Measurements from ENCODE around the gene TMEM218. TPM values are rescaled to one million over a fixed set of nuclear protein-coding genes. Genes with fewer than 3 reads are reported as not detected.
A peak's percentile ranks its signal among the peaks of the same experiment; 100 is the strongest.
"Not testable (repeated sequence)": the region's sequence is repeated elsewhere in the genome, so short reads cannot be mapped to it uniquely, and the experiment has no call there.

Gene TMEM218
- total RNA-seq, 1 donor from 2014 or later: 6.7 TPM

DNA sequence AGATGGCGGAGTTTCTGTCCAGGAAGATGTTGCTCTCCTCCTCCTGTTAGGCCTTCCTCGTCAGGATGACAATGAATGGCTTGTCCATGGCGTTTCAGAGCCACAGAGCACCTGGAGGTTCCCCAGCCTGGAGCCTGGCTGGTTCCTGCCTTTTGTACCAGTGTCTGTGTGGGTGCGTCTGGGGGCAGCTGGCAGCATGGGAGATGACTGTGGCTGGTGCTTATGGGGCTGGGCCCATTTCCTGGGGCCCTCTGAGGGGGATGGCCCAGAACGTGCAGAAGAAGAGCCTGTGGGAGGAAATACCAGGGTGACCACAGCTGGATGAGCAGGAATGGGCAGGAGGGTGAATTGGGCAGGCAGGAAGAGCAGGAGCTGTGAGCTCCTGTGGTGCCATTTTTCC, 41.6 kb downstream of the TMEM218 start:
- no peak for ATAC-seq (ENCODE audit: poor library complexity)
- intact Hi-C loops (cut with DNase I): no loop called here
- no peak for DNase-seq

DNA sequence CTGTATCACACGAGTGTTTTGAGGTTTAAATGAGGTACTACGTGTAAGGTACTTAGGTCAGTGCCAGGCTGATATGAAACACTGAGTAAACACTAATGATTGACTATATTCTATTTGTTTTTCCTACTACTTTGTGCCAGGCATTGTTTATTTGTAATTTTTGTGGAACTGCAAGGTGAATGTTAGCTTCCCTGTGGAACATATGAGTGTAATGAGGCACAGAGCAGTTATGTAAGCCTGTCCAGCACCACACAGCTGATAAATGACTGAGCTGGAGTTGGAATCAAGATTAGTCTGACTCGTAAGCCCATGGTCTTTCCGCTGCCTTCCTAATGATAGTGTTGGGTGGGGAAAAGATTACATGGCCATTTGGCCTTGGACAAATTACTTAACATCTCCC, 42.4 kb downstream of the TMEM218 start:
- ATAC-seq (ENCODE audit: poor library complexity) (no peak), DNase-seq (no peak)
- intact Hi-C loops (cut with DNase I): no loop called here

DNA sequence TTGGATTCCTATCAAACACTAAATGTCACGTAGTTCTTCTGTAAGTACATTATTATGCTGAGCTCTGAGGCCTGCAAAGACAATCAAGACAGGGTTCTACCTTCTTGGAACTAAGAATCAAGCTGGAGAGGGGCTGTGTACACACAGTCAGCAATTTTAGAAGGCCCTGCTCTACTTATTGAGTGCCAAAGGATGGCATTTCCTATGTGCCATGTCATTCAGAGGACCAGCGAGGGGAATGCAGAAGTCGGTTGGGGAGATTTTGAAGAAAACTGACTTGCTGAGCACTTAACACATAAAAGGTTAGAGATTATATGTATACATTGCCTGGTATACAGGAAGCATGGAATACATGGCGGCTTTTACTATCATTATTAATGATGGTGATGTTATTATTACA, 43.1 kb downstream of the TMEM218 start:
- DNase-seq (no peak), ATAC-seq (ENCODE audit: poor library complexity) (no peak)
- intact Hi-C loops (cut with DNase I): no loop called here

DNA sequence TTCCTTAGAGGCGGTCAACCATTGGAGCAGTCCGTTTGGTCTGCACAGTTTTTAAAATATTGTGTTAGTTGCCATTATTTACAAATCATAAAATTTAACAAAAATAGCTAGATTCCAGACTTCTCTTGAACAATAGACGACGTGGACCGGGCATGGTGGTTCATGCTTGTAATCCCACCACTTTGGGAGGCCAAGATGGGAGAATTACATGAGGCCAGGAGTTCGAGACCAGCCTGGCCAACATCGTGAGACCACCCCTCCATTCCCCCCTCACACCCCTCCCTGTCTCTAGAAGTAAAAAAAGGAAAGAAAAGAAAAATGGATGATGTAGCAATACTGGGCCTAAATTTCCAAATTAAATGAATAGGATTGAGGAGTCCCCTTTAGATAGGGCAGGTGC, 47.4 kb downstream of the TMEM218 start:
- DNase-seq (no peak), ATAC-seq (ENCODE audit: poor library complexity) (no peak)

DNA sequence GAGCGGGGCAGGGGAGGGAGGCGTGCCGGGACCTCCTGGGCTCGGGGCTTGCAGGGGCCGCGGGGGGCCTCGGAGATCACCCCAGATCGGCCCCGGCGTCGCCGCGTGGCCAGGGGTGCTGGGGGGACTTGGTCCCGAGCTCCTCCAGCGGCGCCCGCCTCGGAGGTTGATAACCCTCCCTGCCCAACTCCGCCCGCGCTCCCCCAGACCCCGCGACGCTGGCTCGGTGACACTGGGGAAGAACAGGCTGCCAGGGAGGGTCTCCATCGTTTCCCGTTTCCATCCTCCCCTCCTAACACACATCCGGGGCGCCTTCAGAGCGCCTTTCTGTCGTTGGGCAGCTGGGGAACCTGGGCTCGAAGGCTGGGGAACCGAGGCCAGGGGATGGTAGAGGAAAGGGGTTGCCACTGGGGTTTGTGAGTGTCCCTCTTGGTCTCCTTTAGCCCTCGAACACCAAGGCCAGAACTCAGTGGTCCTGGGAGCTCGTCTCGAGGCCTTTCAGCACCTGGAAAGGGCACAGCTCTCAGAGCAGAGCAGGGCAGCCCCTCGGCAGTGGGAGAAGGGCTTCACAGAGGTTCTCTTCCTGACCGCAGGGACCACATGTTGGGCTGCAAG, 47.9 kb downstream of the TMEM218 start:
- peak; percentile 23 for ATAC-seq (ENCODE audit: poor library complexity)
- intact Hi-C loops (cut with DNase I): no loop called here
- DNase-seq: no peak

More for the DNA sequence above, 47.4 kb downstream of the TMEM218 start:
- intact Hi-C loops (cut with DNase I): no loop called here

DNA sequence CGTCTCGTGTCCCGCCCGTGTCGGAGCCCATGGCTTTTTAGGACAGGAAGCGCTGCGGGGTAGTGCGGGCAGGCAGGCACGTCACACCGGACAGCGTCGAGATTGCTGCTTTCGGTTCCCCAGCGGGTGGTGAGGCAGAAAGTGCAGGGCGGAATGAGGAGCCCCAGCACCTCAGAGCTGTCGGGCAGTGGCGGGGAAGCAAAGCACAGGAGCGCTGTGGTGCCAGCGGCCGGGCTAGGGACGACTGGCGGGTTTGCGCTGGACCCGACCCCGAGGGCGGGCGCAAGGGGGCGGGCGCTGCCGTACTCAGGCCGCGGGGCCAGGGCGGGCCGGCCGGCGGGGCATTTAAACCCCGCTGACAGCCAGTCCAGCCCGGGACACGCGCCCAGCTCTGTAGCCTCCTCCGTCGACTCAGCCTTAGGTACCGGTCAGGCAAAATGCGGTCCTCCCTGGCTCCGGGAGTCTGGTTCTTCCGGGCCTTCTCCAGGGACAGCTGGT, 48.4 kb downstream of the TMEM218 start, which contains the start of gene SLC37A2:
TSS of gene SLC37A2 (plus strand) at position 375 of the 498 bp plus-strand sequence. CDS start at position 438, 63 bp downstream.
- DNase-seq (peak; percentile 83), ATAC-seq (ENCODE audit: poor library complexity) (peak; percentile 98)
- intact Hi-C loops (cut with DNase I): no loop called here

DNA sequence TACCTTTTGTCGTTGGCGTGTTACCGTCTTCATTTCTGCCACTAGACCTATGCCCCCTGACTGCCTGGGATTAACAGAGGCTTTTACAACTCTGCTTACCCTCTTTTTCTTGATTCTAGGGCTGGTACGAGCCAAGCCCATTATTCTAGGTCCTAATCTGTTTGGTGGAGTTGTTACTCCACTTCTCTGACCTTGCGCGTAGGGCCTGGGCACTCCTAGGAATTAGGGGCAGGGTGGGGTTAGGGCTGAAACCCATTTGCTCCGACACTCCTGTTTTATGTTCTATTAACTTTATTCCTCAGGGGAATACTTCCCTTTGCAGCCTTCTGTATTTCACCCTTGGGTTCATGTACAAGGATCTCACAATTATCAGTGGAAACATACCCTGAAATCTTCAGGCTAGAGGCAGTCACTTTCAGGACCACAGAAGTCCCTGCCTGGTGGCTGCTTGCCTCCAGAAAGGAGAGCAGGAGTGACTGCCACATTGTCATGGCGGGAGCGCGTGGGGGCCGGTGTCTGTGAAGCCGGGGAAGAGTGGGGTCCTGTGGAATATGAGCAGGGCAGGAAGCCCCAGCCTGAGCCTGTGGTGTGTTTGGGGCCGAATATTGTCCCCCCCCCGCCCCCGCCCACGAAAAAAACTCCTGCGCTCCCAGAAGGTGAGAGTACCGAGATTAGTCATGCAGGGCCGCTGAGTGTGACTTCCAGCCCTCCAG, 49.1 kb downstream of the TMEM218 start:
- ATAC-seq (ENCODE audit: poor library complexity) (peak; percentile 40), DNase-seq (no peak)
- intact Hi-C loops (cut with DNase I): no loop called here

DNA sequence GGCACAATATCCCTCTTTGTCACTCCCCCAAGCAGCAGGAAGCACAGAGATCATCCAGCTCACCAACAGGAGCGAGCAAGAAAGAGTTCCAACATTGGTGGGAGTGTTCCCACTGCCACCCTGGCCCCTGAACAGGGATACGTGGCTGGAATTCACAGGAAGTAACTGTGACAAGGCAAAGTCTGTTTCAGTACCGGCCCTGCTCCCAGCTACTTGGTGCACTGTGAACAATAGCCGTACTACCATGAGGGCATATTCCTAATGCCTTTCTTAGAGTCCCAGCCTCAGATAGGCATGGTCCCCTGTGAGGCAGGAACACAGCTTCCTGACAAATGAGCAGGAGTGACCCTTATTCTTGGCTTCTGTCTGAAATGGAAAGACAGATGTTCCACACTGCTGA, 50.1 kb downstream of the TMEM218 start:
- no peak for ATAC-seq (ENCODE audit: poor library complexity)
- DNase-seq: no peak

DNA sequence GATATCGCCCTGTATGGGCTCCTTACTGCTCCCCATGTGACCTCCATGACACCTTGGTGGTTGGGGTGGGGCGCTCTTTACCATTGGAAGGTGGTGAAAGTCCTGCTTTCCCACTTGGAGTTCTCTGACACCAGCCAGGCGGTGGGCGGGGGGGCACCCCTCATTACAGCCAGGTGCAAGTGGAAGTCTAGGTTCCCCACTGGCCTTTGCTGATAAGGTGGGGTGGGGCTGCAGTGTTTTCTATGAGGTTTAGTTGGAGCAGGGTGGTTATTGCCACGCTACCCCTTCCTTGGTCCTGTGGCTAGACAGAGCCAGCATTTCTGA, 53.8 kb downstream of the TMEM218 start:
- DNase-seq: no peak
- intact Hi-C loops (cut with DNase I): no loop called here
- ATAC-seq (ENCODE audit: poor library complexity): no peak

More for the DNA sequence above, 50.1 kb downstream of the TMEM218 start:
- intact Hi-C loops (cut with DNase I): no loop called here

DNA sequence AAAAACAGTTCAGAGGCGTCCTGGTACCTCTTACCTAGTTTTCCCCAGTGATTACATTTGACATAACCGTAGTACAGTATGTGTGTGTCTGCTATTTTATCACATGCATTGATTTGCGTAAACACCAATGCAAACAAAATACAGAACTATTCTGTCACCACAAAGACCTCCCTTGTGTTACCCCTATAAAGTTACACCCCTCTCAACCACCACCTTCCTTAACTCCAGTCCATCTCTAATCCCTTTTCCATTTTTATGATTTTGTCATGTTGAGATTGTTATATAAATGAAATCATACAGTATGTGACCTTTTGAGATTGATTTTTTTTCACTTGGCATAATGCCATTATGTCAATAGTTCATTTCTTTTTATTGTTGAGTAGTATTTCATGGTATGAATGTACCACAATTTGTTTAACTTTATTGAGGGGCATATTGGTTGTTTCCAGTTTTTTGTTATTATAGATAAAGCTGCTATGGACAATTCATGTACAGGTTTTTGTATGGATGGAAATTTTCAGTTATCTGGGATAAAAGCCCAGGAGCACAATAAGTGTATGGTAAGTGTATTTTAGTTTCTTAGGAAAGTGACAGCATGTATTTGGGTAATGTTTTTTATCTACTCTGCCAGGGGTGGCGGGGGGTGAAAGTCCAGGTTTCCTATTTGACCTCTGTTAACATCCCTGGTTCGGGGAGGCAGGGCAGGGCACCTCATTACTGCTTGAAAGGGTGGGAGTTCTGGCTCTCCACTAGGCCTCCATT, 54.3 kb downstream of the TMEM218 start:
- DNase-seq: no peak
- no peak for ATAC-seq (ENCODE audit: poor library complexity)
- intact Hi-C loops (cut with DNase I): no loop called here

DNA sequence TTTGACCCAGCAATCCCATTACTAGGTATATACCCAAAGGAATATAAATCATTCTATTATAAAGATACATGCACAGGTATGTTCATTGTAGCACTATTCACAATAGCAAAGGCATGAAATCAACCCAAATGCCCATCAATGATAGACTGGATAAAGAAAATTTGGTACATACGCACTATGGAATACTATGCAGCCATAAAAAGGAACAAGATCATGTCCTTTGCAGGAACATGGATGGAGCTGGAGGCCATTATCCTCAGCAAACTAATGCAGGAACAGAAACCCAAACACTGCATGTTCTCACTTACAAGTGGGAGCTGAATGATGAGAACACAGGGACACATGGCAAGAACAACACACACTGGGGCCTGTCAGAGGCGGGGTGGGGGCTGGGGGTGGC, 55.3 kb downstream of the TMEM218 start:
- intact Hi-C loops (cut with DNase I); ATAC-seq (ENCODE audit: poor library complexity); DNase-seq: not testable (repeated sequence)

DNA sequence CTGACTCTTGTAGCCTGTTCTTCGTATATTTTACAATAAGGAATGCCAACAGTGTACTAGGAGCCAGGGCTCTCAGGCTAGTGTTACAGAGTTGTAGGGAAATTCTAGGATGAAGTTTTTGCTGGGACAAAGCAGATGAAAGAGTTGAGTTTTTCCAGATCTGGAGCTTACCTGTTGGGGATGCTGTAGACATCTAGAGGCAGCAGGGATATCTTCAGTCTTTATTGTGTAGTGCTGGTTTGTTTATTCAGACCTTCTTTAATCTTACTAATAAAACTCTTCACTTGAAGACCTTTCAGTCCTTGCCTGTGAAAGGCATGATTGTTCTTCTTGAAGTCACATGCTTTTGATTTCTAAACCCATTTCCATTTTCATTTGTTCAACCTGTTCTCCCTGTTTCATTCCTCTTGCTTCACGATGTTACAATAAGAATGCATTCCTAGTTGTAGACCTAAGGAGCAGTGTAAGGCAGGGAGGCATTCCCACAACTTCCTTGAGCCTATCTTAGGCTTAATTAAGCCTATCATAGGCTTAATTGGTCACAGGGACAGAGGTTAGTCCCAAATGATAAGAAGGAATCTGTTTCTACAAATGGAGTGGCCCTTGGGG, 56.2 kb downstream of the TMEM218 start:
- intact Hi-C loops (cut with DNase I): no loop called here
- no peak for DNase-seq
- no peak for ATAC-seq (ENCODE audit: poor library complexity)

DNA sequence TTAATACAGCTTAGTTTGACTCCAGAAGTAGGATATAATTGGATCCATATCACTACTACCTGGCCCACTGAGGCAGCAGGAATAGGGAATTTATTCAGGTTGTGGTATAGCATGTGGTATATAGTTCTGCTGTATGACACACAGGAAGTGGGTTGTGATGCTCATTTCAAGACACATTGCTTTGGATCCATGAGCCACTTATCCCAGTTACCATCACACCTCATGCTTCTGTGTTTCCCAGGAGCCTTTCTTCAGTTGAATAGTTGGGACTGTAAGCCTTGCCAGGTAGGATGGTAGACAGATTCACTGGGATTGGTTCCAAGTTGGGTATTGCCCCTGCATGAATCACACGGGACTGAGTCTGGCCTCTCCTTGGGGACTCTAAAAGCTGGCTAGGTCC, 58.3 kb downstream of the TMEM218 start:
- ATAC-seq (ENCODE audit: poor library complexity): no peak
- intact Hi-C loops (cut with DNase I): no loop called here
- DNase-seq: no peak

DNA sequence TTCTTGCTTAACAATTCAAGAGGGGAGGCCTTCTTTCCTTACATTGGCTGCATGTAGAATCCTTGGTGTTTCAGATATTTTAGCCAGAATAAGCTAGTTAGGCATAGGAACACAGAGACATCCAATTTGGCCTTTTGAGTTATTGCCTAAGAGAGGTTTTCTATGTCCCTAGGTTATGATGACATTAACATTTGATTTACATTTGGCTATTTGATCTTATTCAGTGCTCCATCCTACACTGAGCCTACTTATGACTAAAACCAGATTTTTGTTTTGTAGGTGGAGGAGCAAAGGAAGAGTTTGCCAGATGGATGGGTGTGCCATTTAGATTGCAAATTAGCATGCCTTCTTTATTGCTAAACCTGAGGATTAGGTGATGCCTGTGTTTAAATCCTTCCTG, 59.4 kb downstream of the TMEM218 start:
- intact Hi-C loops (cut with DNase I): no loop called here
- DNase-seq (no peak), ATAC-seq (ENCODE audit: poor library complexity) (no peak)

DNA sequence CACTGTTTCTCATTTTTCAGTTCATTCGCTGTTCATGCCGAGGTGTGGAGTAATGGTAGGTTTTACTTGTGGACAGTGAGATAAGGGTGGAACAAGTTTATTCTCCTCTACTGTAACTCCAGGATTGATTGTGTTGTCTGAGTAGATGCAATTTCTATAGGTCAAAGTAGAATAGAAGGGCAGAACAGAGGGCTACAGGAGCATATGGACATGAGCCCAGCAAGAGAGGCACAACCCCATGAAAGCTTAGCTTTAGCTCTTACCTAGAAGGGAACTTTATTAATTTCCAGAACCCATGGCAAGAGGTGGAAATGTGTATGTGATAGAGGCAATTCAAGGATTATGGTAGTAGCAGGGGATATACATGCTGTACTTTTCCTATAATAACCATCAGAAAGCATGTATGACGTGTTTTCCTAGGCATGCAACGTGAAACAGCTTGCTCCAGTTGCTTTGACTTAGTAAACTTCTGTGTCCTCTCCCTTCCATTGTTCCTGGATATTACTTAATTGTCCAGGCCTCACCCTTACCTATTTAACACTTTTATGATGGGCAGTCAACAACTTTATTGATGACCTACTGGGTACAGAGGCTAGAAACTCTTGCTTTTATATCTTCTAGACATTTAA, 62.1 kb downstream of the TMEM218 start:
- no peak for ATAC-seq (ENCODE audit: poor library complexity)
- intact Hi-C loops (cut with DNase I): no loop called here
- DNase-seq: no peak
